COLO668 (cell line): Measurements from ENCODE around the gene CDH20.
"Not testable (repeated sequence)": the region's sequence is repeated elsewhere in the genome, so short reads cannot be mapped to it uniquely, and the experiment has no call there.

Source experiments
- DNase-seq: peaks from one replicate; lab custom pipeline; 2025; ENCODE audit not compliant: unreplicated experiment; lab: John Stamatoyannopoulos, UW

Gene CDH20

GRCh38 chr18:61340148-61340547 lies 6.9 kb downstream of the CDH20 start:
- DNase-seq = no peak

DNA sequence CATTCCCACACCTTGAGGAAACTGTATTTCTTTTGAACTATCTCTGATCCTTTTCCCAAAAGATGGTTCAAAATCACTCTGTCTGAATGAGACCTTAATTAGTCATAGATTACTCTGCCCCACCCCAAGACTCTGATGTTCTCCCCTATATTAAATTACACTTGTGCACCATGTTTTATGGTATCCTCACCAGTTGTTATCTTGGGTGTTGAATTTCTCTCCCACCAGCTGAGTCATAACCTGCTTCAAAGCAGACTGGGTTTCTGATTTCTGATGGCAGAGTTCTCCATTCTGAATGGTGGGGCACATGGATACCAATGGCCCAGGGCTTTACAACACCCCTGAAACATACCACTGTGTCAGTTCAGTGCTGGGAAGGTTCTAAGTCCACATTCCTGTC lies 15.0 kb downstream of the CDH20 start:
- DNase-seq = no peak

DNA sequence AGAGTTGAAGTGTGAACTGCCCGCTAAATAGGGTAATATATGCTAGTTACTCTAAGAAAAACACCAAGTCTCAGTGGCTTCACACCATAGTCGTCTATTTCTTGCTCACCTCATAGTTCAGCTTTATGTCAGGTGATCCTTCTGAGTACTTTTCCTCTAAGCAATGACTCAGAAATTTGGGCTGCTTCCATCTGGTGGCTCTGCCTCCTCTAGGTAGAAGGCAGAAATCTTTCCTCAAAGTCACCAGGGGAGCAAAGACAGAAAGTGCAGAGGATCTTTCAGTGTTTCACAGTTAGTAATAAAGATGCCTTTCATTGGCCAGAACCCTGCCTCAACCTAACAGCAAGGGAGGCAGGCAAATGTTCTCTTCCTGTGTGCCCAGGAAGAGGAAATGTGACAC lies 17.3 kb downstream of the CDH20 start:
- DNase-seq = no peak

- DNase-seq = no peak
Measured at GRCh38 chr18:61352059-61352458, 18.8 kb downstream of the CDH20 start.

GRCh38 chr18:61352611-61353010 lies 19.4 kb downstream of the CDH20 start:
- DNase-seq = no peak

DNA sequence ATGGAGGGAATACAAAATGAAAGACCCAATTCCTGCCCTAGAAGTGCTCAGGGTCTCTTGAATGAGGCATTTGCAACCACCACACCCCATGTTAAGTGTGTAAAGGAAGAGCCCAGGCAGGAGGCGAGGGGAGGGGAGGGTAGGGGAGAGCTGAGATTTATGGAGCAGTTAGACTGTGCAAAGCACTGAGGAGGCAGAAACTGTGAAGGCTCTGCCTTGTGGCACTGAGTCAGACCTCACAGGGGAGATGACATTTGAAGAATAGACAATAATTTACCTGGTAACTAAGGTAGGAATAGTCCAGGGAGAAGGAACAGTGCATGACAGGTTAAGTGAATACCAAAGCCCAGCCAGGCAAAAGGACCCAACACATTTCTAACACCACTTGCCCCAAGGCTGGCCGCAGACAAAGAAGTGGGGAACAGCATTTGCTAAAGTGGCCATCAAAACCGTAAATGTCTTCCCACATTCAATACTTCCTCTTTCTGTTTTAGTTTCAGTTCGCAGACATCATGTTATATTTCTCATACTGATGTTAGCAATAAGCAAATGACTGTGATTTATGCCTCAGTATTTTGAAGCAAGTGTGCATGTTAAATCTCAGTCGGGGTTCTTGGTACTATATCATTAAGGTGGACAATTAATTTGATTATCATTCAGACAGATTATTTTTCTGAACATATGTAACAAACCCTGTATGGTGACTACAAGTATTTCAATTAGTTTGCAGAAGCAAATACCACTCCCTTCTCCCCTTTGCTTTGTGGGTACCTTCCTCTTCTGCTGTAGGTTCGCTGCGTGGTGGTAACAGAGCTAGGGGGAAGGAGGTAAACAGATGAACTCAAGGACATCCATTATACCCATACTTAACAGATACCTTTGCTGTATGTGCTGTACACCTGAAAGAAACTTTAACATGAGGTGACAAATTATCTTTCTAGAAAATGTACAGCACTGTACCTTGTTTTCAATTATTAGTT lies 27.5 kb downstream of the CDH20 start:
- DNase-seq = no peak

DNA sequence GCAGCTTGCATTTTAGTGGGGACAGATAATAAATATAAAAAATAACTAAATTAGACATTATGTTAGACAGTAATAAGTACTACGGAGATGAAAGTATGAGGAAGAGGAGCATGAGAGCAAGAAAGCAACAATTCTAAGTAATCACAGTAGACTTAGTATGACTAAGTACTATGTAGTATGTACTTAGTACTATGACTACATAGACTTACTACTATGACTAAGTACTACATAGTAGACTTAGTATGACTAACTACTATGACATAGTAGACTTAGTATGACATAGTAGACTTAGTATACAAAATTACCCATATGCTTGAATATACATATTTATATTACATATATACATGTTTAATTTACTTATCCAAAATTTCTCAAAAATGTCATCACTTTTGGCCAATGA lies 29.3 kb downstream of the CDH20 start:
- no peak for DNase-seq

DNA sequence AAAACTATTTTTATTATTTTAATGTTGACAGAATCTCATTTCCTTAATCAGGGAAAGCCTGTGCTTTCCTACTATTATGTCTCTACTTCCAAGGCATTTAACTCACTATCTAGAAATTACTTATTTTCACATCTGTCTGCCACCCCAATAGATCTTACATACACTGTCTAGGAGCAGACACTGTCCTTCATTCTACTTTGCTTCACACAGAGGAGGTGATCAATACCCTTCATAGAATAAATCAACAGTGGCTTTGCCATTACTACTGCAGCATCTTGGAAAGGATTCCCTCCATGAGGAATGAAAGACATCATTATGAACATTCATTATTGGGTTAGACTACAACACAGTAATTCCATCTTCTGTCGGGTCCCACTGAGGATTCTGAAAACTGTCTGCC lies 31.7 kb downstream of the CDH20 start:
- no peak for DNase-seq

DNA sequence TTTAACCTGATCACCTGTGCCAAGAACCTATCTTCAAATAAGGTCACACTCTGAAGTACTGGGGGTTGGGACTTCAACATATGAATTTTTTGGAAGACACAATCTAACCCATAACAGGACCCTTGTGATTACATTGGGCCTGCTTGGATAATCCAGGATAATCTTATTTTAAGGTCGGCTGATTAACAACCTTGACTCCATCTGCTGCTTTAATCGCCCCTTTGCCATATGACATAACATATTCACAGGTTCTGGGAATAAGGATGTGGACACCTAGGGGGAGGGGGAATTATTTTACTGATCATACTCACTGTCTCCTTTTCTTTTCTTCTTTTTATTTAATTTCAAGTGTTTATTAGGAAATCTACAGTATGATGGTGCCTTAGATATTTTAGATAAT lies 34.8 kb downstream of the CDH20 start:
- no peak for DNase-seq

- not testable (repeated sequence) for DNase-seq
Measured at GRCh38 chr18:61369671-61370070, 36.4 kb downstream of the CDH20 start.

DNA sequence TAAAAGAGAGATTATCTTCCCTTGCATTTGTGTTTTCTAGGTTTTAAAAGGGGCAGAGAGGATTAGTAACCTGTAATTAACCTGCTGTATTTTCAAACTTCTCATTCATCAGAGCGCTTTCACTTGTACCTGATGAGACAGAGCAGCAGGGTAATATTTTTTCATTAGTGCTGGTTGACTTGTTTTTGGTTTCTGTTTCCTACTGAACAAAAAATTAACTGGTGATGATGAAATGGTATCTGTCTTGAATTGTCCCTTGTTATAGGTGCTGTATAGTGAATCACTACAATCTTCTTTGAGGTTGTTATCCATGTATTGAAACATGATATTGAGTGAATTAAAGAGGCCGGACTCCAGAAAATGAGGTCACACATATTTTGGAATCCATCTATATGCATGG lies 37.9 kb downstream of the CDH20 start:
- DNase-seq = no peak

DNA sequence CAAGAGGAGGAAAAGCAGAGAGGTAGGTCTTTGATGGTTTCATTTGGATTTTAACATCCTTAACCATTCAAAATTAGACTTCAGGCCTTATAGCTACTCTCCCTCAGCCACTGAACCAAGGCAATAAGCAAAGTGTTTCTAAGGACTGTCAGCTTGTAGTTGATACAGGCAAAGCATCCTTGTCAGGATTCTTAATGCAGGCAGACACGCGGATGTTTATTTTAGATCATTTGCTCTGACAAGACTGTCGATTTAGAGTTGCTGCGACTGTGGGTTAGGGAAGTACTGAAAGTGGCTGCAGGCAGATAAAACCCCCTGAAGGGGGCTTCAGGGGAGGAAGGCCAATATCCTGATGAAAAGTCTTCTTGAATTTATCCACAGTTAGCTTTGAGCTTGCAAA lies 46.6 kb downstream of the CDH20 start:
- no peak for DNase-seq

GRCh38 chr18:61388010-61388409 lies 54.8 kb downstream of the CDH20 start:
- DNase-seq = no peak

GRCh38 chr18:61394983-61395382 lies 61.8 kb downstream of the CDH20 start:
- DNase-seq = no peak

DNA sequence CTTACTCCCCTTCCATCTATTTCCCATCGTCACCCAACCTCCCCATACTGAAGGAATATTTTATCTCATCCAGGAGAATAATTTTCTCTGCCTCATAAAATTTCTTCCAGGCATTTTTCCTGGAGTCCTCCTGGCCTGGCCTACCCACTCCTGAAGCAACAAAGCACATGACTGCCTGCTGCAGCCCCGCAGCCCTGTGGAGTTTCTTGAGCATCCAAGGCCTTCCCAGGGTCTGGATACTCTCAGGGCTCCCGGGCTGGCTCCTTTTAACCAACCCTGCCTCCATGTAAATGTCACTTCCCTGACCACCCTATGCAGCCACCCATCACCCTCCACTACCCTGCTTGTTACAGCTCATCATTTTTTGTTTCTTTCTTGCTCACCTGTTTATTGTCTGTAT lies 64.0 kb downstream of the CDH20 start:
- DNase-seq = no peak

DNA sequence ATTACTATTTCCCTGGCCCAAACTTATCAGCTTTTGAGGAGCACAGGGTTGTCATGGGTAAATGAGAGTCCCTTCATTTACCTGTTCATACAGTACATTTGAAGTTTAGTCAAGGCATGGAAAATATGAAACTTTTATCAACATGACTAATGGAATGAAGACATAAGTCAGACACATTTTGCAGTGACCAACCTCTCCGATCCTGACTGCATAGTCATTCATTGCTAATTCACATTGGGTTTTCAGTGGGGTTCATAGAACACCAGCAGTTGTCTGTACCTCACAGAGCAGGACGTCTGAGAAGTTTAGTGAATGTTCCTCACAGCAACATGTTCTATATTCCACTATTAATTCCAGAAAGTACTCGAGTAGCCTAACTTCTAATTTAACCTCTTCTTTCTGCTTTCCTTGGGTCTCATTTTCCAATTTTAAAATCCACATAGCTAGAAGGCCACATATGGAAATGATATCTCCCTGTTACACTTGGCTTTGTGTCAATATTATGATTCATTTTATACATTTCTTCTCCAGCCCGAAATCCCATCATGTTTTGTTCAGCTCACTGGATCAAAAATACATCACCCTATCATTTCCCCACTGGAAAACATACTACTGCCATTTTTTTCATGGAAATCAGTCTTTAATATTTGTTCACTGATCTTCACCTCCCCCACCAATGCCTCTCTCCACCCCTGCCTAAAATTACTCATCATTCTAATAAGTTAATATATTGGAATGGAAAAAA lies 65.9 kb downstream of the CDH20 start:
- DNase-seq = no peak

- no peak for DNase-seq
Measured at GRCh38 chr18:61400016-61400635, 66.9 kb downstream of the CDH20 start.

DNA sequence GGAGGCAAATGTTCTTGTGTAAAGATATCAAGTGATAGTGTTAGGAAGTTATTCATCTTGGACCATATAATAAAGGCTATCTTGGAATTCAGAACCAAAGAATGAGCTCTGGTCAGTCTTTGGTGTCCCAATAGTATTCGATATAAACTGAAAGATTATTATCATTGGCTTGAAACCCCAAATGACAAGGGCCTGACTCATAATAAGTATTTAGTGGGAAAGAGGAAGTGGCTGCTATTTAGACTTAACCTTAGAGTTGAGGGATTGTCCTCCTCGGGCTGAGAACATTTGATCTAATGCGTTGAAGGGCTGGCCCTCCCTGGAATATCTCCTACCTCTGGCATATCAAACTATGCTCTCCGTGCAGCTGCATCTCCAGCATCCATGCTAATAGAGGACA lies 67.5 kb downstream of the CDH20 start:
- DNase-seq = no peak

GRCh38 chr18:61402726-61403125 lies 69.5 kb downstream of the CDH20 start:
- DNase-seq = no peak

DNA sequence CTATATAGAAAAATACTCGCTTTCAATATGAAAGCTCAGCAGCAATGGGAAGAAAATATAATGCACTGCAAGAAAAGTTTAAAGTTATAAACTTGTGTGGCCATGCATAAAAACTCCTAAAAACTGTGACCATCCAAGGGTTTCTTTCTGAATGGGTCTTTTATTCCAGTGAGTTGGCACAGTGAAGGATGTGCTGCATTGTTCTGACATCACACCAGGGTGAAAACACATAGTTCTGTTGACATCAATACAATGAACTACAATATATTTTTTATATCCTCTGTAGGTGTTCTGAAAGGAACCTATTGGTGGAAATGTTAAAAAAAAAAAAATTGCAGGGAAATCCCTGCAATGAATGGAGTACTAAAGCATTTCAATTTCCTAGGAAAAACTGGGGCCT lies 80.2 kb downstream of the CDH20 start:
- DNase-seq = no peak

- DNase-seq = no peak
Measured at GRCh38 chr18:61414086-61414485, 80.9 kb downstream of the CDH20 start.

DNA sequence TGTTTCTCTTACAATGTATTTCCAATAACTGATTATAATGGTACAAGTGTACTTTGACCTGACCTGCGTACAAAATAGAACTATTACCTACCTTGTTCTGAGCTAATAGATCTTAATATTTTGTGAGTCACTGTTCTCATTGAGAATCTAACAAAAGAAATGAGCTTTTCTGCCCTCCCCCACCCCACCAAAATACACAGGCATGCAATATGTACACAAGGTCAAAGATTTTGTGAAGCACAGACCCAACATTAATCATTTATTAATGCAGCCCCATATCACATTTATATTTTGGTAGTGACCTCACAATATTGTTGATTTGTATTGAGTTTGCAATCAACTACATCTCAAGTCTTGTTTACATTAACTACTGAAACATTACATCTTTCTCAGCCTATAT lies 86.5 kb downstream of the CDH20 start:
- no peak for DNase-seq
